ENCODE results near the gene ARHGAP10.

Gene ARHGAP10

DNA sequence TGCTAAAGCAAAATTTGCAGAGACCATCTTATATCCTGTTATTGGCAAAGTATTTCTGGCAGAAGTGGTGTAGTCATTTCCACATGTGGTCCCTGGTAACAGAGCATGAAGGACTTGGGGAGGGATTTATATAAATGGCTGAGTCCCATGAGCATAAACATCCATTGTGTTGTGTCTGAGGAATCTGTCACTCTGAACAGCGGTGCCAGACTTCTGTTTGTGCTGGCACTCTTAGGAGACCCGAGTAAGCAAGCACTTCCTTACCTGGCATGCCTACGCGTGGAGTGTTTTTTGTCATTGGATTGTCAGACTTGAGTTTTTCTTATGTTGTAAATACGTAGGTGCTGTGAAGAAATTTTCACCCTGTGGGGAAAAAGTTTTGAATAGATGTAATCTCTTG is 285.9 kb downstream of the ARHGAP10 start:
- no peak for TF ChIP-seq ZNF274 (IDR thresholded peaks at IDR 0.05; ENCODE audit: low read depth, low read length)
- H3K4me3 ChIP-seq (ENCODE audit: low read length): no peak overlapping the region

DNA sequence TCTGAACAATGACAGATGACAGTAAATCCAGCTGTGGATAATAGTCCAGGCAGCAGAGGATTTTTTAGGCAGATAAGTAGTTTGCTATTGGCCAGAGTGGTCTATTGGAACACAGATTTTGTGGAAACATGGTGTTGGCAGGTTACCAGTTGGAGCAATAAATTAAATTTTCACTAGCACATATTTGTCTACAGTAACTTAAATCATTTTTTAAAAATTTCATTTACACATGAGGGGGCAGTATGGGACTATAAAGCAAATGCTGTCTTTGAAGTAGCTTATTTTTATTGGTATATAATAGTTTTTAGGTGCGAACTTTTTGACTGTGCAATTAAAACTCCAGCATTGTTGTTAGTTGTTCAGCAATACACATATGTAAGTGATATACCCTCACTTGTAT is 289.8 kb downstream of the ARHGAP10 start:
- no peak for TF ChIP-seq ZNF274 (IDR thresholded peaks at IDR 0.05; ENCODE audit: low read depth, low read length)
- no peak overlapping the region for H3K4me3 ChIP-seq (ENCODE audit: low read length)

DNA sequence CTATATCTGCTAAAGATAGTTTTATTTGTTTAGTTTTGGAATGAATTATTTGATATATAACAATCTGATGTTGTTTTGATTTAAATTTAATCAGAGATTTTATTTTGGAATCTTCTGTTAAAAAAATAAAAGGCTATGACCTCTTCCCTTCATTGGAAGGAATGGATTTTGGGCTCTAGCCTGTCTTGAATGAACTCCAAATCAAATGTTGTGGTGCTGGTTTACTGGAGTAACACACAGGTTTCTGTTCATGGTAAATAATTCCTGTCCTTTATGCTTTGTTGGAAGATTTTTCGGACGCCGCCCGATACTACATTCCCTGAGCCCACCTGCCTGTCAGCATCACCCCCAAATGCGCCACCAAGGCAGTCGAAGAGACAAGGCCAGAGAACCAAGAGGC is 291.1 kb downstream of the ARHGAP10 start:
- H3K4me3 ChIP-seq (ENCODE audit: low read length): no peak overlapping the region
- TF ChIP-seq ZNF274 (IDR thresholded peaks at IDR 0.05; ENCODE audit: low read depth, low read length): no peak

DNA sequence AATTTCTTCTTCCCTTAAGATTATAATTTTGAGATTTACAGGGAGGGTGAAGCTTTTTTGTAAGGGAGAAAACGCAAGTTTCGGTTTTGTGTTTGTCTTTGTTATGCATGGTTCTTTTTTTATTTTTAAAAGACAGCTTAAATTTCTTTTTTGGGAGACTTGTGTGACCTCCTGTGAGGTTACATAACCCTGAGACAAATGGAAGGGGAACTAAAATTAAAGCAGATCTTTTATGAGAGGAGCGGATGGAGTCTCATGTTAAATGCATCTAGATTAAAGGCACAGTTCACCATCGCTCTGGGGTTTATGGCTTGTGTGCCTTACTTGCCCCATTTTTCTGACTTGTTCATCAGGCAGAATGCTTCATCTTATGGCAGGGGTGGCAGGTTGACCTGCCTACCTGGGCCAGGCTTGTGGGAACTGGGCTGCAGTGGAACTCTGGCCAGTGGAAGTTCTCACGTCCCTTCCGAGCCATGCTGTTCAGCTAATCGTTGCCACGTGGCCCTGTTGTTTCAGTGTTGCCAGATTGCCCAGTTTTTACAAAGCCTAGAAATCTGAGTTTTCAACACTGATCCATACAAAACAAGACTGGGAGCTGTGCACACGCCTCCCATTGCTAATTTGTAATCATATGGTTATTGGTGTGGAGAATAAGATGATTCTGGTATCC is 291.8 kb downstream of the ARHGAP10 start:
- no peak overlapping the region for H3K4me3 ChIP-seq (ENCODE audit: low read length)
- no peak for TF ChIP-seq ZNF274 (IDR thresholded peaks at IDR 0.05; ENCODE audit: low read depth, low read length)

DNA sequence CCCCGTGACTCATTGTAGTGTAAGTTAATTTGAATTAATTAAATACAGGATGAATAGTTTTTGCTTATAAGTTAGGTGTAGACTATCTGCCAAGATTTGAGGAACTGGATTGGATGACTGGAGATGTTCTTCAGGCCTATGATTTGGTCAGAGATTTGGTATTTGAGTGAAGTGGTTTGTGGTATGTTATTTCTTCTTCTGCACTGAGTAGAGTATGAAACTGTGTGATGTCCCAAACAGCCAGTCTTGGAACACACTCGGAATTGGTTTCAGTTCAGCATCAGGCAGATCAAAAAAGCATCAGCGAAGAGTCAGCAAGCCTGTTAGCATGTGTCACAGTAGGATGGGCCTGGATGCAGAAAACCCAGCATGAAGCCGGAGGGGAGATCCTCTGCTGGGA is 294.1 kb downstream of the ARHGAP10 start:
- no peak overlapping the region for H3K4me3 ChIP-seq (ENCODE audit: low read length)
- TF ChIP-seq ZNF274 (IDR thresholded peaks at IDR 0.05; ENCODE audit: low read depth, low read length): no peak

DNA sequence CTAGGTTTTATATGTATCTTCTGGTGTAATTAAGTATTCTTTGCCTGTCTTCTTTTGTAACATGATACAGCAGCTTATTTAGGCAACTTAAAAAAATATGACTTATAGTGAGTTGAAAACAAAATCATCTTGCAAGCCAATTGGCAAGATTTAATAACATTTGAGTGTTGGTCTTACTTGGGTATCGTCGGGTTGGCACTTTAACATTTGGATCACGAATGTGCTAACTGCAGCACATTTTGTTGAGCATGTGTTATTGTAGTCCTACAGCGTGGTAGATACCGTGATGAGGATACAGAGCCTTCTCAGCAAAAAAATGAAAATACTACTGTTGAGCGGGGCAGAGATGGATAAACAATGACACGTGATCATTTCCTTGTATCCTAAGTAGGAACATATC is 295.3 kb downstream of the ARHGAP10 start:
- TF ChIP-seq ZNF274 (IDR thresholded peaks at IDR 0.05; ENCODE audit: low read depth, low read length): no peak
- H3K4me3 ChIP-seq (ENCODE audit: low read length): no peak overlapping the region

DNA sequence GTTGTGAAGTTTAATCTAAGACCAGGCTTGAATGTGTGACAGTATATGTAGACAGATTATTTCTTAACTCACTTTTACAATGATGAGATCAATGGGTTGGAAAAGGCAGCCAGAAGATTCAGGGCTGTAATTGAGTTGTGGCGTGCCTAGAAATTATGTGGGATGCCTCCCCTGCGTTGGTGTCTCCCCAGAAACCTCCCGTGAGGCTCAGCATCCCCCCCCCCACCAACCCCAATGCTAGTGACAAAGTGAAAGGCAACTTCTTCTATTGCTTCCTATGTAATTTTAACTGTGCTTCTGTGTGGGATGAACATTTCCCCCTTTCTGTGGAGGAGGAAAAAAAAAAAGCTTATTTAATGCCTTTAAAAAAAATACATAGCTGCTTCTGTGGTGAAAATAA is 297.9 kb downstream of the ARHGAP10 start:
- no peak overlapping the region for H3K4me3 ChIP-seq (ENCODE audit: low read length)
- no peak for TF ChIP-seq ZNF274 (IDR thresholded peaks at IDR 0.05; ENCODE audit: low read depth, low read length)

DNA sequence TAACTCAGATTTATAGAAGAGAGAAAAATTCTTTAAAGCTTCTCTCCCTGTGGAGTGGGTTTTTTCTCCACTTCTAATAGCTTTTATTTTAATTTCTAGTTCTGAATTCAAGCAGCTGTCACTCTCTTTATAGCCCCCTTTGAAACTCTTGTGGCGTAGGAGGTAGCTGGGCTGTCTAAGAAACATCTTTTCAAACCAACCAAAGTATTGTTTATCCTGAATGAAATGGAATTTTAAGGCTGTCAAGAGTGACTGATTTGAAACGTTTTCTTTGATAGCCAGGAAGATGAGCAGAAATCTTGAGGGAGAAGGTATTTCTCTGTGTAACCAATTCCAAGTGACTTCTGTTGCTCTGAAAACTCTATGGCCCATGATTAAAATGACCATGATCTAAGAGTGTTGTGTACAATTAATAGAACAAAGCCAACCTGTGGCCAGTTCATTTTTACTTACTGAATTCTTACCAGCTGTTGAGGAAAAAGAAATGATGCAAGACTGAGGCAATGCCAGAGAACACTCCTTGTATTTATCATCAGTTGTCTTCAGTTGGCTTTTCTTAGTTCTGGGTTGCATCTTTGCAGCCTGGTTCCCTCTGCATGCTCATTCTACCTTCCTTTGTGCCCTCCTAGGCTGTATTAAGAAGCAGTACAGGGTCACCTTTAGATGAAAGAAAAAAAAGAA is 298.4 kb downstream of the ARHGAP10 start:
- no peak for TF ChIP-seq ZNF274 (IDR thresholded peaks at IDR 0.05; ENCODE audit: low read depth, low read length)
- no peak overlapping the region for H3K4me3 ChIP-seq (ENCODE audit: low read length)

DNA sequence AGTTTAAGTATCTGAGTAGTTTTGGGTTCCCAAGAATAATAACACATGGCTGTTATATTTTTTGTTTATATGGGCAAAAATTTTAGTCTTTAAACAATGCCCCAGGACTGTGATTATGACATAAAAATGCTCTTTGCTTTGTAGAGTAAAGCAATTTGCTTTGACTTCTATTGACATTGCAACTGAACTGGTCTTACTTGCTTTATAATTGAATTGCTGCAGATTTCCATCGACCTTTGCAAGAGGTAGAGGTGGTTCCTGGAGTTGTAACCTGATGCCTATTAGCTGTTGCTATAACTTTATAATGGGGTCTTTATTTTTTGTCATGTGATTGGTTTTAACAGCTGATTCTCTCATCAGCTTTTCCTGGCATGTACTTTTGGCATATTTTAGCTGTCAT is 302.9 kb downstream of the ARHGAP10 start:
- TF ChIP-seq ZNF274 (IDR thresholded peaks at IDR 0.05; ENCODE audit: low read depth, low read length): no peak

DNA sequence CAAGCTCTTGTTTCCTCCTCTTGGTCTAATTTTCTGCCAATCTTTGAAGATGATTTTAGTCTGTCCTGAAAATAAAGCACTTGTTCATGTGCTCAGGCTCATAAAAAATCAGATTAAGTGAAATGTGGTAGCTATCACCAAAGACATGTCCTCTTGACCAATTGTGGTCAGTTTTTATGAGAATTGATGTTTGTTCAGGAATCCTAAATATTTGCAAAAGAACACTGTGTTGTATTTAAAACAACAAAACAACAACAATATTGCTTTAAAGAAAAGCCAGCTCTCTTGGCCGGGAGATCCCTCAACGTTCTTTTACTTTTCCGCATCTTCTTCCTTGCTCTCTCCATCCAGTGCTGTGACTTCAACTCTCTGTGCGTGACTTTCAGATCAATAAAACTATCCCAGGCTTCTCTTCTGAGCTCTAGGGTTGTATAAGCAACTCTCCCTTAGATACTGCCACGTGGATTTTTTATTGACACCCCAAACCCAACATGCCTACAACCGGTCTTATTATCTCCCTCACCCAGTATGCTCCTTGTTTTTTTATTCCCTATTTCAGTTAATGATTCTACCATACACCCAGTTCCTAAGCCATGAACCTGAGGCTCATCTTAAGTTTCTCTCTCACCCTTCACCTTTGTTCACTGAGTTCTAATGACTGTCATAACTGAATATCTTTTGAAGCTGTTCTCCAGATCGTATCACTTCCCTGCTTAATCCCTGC is 309.9 kb downstream of the ARHGAP10 start:
- no peak for TF ChIP-seq ZNF274 (IDR thresholded peaks at IDR 0.05; ENCODE audit: low read depth, low read length)

More for the DNA sequence above, 302.9 kb downstream of the ARHGAP10 start:
- H3K4me3 ChIP-seq (ENCODE audit: low read length): no peak overlapping the region

DNA sequence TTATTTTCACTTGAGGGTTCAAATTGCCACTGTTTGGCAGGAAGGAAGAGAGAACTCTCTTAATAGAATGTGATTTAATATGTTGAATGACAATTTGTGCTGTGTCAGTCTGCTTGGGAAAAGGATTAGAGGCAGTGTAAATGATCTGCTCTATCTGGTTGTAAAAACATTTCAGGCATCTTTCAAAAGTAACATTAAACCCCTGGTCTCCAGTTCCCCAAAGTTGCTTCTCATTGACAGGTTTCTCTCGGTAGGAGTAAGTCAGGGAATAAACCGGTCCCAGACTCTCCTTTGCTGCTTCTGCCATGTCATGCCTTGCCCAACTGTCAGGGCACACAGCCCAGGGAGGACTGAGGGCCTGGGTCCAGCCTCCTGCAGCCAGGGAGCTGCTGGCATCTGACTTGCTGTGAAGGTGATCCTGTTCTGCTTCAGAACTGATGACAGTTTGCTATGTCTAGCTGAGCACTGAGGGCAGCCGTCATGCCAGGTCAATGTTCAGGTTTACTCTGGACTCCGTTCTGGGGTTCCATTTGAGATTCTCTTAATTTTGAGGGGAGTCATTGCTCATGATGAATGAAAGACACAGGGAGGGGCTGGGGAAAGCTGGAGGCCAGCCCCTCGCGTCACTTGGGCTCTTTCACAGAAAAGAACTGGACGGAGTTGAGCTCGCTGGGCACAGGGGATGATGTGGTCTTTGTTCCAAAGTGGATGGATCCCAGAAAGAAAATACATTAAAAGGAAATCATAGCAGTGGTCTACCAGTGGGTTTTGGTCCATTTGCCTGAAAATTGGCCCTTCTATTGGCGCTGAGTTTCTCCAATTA is 312.4 kb downstream of the ARHGAP10 start:
- TF ChIP-seq ZNF274 (IDR thresholded peaks at IDR 0.05; ENCODE audit: low read depth, low read length): no peak
- H3K4me3 ChIP-seq (ENCODE audit: low read length): no peak overlapping the region; the same call in 1 of the 2 replicates

More for the DNA sequence above, 309.9 kb downstream of the ARHGAP10 start:
- no peak overlapping the region for H3K4me3 ChIP-seq (ENCODE audit: low read length)

DNA sequence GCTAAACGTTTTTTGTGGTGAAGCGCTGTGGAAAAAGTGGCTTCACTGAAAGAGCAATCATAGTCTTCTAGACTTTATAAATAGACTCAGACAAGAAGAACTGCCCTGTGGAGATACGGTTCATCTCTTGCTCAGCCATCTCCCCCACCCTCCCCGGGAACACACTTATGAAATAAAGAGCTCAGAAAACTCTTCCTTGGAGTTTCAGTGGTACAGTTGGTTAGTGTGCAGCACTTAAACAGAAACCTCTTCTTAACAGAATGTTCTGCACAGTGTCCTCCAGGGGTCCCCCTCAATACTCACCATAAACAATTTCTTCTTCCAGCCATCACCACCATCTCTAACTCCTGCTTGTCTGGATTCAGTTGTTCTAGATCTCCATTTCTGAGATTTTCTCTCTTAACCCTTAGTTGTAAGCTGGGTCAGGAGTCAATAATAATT is 313.0 kb downstream of the ARHGAP10 start:
- no peak for TF ChIP-seq ZNF274 (IDR thresholded peaks at IDR 0.05; ENCODE audit: low read depth, low read length)
- H3K4me3 ChIP-seq (ENCODE audit: low read length): no peak overlapping the region

DNA sequence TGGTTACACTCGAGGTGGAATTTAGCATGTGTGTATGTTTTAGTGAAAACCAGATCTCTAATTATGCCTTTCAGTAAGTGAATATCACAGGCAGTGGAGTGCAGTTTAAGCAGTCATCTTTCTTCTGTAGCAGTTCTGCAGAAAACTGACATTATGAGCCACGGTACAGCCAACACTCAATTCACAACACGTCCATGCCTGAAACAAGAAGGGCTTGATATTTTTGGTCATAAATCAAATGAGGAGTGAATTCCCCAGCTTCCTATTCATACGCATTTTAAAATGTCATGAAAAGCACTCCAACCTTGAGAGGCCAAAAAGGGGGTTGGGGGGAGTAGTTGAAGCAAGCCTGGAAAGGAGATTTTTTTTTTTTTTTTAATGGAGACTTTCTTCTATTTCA is 316.7 kb downstream of the ARHGAP10 start:
- TF ChIP-seq ZNF274 (IDR thresholded peaks at IDR 0.05; ENCODE audit: low read depth, low read length): no peak
- no peak overlapping the region for H3K4me3 ChIP-seq (ENCODE audit: low read length)

DNA sequence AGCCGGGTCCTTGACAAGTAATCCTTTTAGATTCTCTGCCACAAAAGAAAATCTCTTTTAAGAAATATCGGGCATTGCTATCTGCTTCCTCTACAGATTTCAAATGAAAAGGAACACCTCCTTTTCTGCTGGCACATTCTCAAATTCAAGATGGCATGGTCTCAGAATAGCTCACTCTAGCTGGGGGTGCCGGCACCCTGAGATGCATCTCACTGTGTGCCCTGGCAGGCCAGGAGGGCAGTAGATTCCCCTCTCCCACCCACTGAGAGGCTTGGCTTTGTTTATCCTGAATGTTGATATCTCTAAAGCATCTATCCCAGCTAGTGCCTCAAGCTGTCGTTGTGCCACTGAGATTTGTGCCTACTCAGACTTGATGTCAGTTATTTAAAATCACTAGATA is 319.5 kb downstream of the ARHGAP10 start:
- no peak overlapping the region for H3K4me3 ChIP-seq (ENCODE audit: low read length)
- no peak for TF ChIP-seq ZNF274 (IDR thresholded peaks at IDR 0.05; ENCODE audit: low read depth, low read length)

Data from GM08714 (cell line).